Fibroblast of peridontal ligament (primary cell): ENCODE data around the gene ZC3H4.

Source experiments
- DNase-seq: peaks from one replicate; pipeline ENCODE4 v3.0.0-alpha.2; 2010; ENCODE audit errors: extremely low read depth

ZC3H4 gene

DNA sequence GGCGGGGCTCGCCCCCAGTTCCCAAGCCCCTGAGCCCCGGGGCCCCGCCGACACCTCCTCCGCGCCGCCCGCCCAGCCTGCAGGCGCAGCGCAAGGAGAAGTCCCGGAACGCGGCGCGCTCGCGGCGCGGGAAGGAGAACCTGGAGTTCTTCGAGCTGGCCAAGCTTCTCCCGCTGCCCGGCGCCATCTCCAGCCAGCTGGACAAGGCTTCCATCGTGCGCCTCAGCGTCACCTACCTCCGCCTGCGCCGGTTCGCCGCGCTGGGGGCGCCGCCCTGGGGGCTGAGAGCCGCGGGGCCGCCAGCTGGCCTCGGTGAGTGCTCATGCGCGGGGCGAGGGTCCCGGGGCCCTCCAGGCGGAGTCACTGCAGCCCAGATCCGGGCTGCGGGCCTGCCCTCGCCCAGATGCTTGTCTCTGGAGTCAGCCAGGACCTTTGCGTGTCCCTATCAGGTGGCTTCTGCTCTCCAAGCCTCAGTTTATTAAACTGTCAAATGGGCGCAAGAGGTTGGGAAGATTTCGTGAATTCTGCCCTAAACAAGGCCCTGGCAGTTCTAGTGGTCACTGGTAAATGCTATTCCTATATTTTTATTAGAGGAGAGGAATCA lies 91.9 kb downstream of the ZC3H4 start:
- DNase-seq = no peak

DNA sequence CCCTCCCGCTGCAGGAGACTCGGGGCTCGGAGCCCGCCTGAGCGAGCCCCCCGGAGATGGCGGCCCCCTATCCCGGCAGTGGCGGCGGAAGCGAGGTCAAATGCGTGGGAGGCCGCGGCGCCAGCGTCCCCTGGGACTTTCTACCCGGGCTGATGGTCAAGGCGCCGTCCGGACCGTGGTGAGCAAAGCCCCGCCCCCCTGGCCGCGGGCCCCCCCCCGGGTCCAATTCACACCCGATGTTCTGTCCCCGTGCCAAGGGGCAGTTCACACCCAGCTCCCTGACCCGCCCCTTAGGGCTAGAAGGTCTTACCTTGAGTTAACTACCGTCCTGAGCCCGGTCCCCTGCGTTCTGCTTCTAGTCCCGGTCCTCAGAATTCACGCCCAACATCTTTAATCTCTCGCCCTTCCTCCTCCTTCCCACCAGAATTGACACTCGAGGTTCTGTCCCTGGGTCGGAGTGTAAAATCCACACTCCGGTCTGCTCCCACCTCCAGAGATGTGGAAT lies 92.5 kb downstream of the ZC3H4 start:
- DNase-seq = no peak

DNA sequence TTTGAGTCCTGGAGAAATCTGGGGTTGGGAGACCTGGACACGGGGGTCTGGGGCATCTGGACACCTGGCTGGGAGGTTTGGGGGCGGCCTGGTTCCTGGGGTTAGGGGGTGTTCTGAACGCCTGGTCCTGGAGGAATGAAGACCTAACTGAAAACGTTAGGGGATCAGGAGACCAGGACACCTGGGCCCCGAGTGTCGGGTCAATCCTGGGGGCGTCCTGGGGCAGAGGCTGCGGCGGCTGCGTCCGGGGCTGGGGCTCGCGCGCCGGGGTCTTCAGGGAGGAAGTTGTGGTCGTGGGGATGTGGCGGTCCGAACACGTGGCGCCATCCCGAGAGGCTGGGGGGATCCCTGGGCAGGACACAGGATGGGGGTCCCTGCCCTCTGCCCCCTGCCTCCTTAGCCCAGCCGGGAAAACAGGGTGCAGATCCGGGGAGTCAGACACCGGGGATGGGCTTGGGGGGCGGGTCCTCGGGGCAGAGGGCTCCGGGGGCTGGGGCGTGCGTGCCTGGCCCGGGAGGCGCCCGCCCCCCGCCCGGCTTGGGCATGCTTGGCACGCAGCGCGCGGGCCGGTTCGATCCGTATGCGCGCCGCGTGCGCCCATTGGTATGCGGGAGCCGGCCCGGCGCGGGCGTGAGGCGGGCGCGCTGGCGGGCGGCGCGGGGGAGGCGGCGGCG lies 93.3 kb downstream of the ZC3H4 start:
- no peak for DNase-seq

- DNase-seq = no peak
Measured at GRCh38 chr19:47019431-47020041, 94.0 kb downstream of the ZC3H4 start, which contains the start of gene NPAS1. Gene NPAS1, plus strand, starts transcription at chr19:47019837. Its CDS starts 1,211 bp downstream, at chr19:47021048.

DNA sequence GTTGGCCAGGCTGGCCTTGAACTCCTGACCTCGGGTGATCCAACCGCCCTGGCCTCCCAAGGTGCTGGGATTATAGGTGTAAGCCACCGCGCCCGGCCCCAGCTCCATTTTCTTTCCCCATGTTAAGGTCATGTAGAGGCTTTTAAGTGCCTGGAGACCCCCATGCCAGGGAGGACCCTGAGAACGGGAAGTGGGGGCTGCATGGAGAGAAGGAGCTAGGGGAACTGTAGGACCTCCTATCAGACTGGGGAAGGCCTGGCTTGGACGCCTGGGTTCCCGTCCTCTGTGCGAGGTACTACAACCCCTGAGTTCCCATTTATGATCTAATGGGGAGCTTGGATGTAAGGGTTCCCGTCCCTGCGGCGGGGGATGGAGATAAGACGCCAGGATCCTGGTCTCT lies 94.7 kb downstream of the ZC3H4 start:
- DNase-seq = no peak
